Type B pancreatic cell (in vitro differentiated cells): ENCODE measurements around the gene CHRDL1. TPM values are rescaled to one million over a fixed set of nuclear protein-coding genes. Genes with fewer than 3 reads are reported as not detected.
"Not testable (repeated sequence)": the region's sequence is repeated elsewhere in the genome, so short reads cannot be mapped to it uniquely, and the experiment has no call there.

Experiments
- DNase-seq: peaks from one replicate; pipeline ENCODE4 v3.0.0; 2021; ENCODE audit warnings: mixed read lengths; ENCODE audit not compliant: unreplicated experiment; ENCODE audit errors: extremely low spot score
- H3K27ac Mint-ChIP-seq: 2 replicates; pipeline ENCODE4 v1.8.0; 2021; ENCODE audit warnings: mild to moderate bottlenecking, mixed read lengths
- H3K27me3 Mint-ChIP-seq: 2 replicates; pipeline ENCODE4 v1.8.0; 2021; ENCODE audit warnings: mixed read lengths
- H3K36me3 Mint-ChIP-seq: 2 replicates; pipeline ENCODE4 v1.8.0; 2021; ENCODE audit warnings: mixed read lengths
- H3K4me1 Mint-ChIP-seq: one replicate; pipeline ENCODE4 v1.8.0; 2021; ENCODE audit warnings: mixed read lengths; ENCODE audit not compliant: unreplicated experiment
- H3K4me3 Mint-ChIP-seq: 2 replicates; pipeline ENCODE4 v1.8.0; 2021; ENCODE audit warnings: mild to moderate bottlenecking, mixed read lengths
- H3K9me3 Mint-ChIP-seq: 2 replicates; pipeline ENCODE4 v1.8.0; 2021; ENCODE audit warnings: mixed read lengths
- total RNA-seq: library from RNA; stranded (reverse); gene quantifications from 2 replicates; pipeline ENCODE4 v1.2.1, GENCODE V29; 2021; ENCODE audit warnings: low replicate concordance
- TF ChIP-seq, protein P1 (sequence below): fragments of 200-600 bp; sonication (generic); conservative IDR thresholded peaks from 2 replicates; pipeline ENCODE4 v1.5.0; 2021; ENCODE audit warnings: antibody characterized with exemption, mild to moderate bottlenecking

Gene CHRDL1
- total RNA-seq, 1 donor from 2014 or later: 4.3 TPM

DNA sequence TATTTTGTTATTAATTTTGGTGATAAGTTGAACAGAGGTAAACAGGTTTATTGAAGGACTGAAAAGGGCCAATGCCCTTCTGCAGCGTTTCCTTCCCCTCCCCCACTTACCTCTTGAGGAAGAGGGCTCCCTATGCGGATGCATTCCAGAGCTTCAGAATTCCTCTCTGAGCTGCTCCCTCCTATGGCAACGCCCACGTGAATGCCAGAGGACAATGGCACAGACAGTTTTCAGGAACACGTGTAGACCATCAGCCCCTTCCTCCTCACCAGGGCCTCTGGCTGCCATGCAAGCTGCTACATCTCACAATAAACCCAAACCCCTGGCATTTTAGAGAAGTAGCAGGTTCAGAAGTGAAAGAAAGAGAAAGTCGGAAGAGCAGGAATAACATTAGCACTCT, 127.9 kb downstream of the CHRDL1 start:
- Mint-ChIP-seq H3K27me3 (peaks cover 3% of the 10 kb centered on the region), H3K4me3 (peak overlapping the region; percentile 44), H3K9me3 (no peaks in the 10 kb centered on the region), H3K27ac (peak overlapping the region; percentile 76), H3K4me1 (peaks cover 4% of the 10 kb centered on the region), H3K36me3 (no peaks in the 10 kb centered on the region)
- no peak for DNase-seq
- TF ChIP-seq, protein P1, sequence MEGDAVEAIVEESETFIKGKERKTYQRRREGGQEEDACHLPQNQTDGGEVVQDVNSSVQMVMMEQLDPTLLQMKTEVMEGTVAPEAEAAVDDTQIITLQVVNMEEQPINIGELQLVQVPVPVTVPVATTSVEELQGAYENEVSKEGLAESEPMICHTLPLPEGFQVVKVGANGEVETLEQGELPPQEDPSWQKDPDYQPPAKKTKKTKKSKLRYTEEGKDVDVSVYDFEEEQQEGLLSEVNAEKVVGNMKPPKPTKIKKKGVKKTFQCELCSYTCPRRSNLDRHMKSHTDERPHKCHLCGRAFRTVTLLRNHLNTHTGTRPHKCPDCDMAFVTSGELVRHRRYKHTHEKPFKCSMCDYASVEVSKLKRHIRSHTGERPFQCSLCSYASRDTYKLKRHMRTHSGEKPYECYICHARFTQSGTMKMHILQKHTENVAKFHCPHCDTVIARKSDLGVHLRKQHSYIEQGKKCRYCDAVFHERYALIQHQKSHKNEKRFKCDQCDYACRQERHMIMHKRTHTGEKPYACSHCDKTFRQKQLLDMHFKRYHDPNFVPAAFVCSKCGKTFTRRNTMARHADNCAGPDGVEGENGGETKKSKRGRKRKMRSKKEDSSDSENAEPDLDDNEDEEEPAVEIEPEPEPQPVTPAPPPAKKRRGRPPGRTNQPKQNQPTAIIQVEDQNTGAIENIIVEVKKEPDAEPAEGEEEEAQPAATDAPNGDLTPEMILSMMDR: no peak

DNA sequence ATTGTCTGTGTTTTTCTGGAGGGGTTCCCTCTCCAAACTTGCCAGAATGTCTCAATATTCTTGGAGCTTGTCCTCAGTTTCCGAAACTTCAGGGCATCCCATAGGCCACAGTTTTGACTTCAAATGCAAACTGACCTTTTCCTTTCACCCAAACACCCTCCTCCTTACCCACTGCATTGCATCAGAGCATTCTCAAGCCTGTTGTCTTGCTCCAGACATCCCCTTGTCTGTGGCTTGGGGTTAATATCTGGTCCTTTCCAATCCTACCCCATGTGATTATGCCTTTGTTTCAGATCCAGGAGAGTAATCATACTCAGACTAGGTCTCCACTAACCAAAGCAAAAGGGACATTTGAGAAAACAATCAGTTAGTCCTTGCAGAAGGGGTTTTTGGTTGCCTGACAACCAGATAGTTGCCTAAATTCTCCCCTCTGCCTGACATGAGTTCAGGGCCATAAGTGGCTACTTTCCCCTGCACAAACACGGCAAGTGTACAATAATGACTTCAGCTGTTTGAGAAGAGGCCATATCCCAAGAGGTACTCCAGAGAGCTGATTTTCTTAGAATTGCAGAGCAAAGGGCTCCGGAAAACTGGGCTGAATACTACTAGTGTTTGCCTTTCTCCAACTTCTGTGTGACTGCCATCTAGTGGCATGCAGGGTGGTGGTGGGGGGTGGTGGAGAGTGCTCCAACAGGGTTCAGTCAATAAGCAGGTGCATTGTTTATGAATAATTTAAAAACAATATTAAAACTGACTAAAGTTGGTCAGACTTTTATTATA, 130.2 kb downstream of the CHRDL1 start:
- H3K4me3 Mint-ChIP-seq: no peak overlapping the region
- TF ChIP-seq, protein P1: peak; percentile 81
- H3K36me3 Mint-ChIP-seq: no peaks in the 10 kb centered on the region
- H3K27me3 Mint-ChIP-seq: no peaks in the 10 kb centered on the region
- no peak for DNase-seq
- H3K4me1 Mint-ChIP-seq: peaks cover 4% of the 10 kb centered on the region
- H3K9me3 Mint-ChIP-seq: no peaks in the 10 kb centered on the region
- no peak overlapping the region for H3K27ac Mint-ChIP-seq

DNA sequence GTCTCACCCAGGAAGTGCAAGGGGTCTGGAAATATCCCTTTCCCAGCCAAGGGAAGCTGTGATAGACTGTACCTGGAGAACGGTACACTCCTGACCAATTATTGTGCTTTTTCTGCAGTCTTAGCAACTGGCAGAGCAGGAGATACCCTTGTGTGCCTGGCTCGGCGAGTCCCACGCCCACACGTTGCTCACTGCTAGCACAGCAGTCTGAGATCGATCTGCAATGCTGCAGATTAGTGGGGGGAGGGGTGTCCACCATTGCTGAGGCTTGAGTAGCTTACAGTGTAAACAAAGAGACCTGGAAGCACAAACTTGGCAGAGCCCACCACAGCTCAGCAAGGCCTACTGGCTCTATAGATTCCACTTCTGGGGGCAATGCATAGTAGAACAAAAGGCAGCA, 138.5 kb downstream of the CHRDL1 start:
- H3K27me3 Mint-ChIP-seq: no peaks in the 10 kb centered on the region
- H3K9me3 Mint-ChIP-seq: no peaks in the 10 kb centered on the region
- TF ChIP-seq, protein P1: no peak
- H3K4me1 Mint-ChIP-seq: no peaks in the 10 kb centered on the region
- no peak for DNase-seq
- H3K27ac Mint-ChIP-seq: no peak overlapping the region
- H3K36me3 Mint-ChIP-seq: no peaks in the 10 kb centered on the region
- no peak overlapping the region for H3K4me3 Mint-ChIP-seq

DNA sequence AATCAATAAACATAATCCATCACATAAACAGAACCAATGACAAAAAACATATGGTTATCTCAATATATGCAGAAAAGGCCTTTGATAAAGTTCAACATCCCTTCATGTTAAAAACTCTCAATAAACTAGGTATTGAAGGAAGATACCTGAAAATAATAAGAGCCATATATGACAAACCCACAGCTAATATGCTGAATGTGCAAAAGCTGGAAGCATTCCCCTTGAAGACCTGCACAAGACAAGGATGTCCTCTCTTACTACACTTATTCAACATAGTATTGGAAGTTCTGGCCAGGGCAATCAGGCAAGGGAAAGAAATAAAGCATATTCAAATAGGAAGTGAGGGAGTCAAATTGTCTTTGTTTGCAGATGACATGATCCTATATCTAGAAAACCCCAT, 141.3 kb downstream of the CHRDL1 start:
- H3K27me3 Mint-ChIP-seq, H3K4me1 Mint-ChIP-seq, H3K9me3 Mint-ChIP-seq, DNase-seq, H3K27ac Mint-ChIP-seq, H3K4me3 Mint-ChIP-seq, H3K36me3 Mint-ChIP-seq: not testable (repeated sequence)

DNA sequence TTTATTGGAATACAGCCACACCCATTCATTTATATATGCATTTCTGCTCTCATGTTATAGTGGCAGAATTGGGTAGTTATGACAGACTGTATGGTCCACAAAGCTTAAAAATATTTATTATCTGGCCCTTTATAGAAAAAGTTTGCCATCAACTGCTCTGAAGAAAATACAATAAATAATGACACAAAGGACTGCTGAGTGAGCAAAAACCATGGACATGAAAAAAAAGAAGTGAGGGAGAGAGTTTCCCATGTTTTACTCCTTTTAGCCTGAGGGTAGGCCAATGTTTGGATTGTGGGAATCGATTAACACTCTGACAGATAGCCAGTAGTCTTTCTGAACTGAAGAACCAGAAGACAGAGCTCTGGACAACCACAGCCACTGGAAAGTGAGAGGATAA, 149.2 kb downstream of the CHRDL1 start:
- TF ChIP-seq, protein P1: no peak
- Mint-ChIP-seq H3K27ac (no peak overlapping the region), H3K36me3 (no peaks in the 10 kb centered on the region), H3K4me1 (no peaks in the 10 kb centered on the region), H3K27me3 (no peaks in the 10 kb centered on the region), H3K9me3 (peaks cover 4% of the 10 kb centered on the region), H3K4me3 (no peak overlapping the region)
- DNase-seq: no peak
